H9 (cell line): Measurements from ENCODE around the gene MALT1. TPM values are rescaled to one million over a fixed set of nuclear protein-coding genes. Genes with fewer than 3 reads are reported as not detected.
A peak's percentile ranks its signal among the peaks of the same experiment; 100 is the strongest.

Experiments
- DNase-seq: peaks from one replicate; pipeline ENCODE4 v3.0.0-alpha.2; 2017
- H2AFZ ChIP-seq: one replicate; pipeline ENCODE4 v1.6.1; 2013; ENCODE audit warnings: mild to moderate bottlenecking, low read length, control low read depth, moderate library complexity
- H2AK5ac ChIP-seq: 2 replicates; pipeline ENCODE4 v1.6.1; 2013; ENCODE audit warnings: low read length, control low read depth, mixed read lengths; ENCODE audit not compliant: insufficient read length
- H2BK120ac ChIP-seq: one replicate; pipeline ENCODE4 v1.6.1; 2013; ENCODE audit warnings: low read depth, mild to moderate bottlenecking, low read length, control low read depth, inconsistent platforms; ENCODE audit not compliant: poor library complexity, severe bottlenecking
- H2BK12ac ChIP-seq: 2 replicates; pipeline ENCODE4 v1.6.1; 2013; ENCODE audit warnings: low read length, control low read depth, mixed read lengths, low read depth; ENCODE audit not compliant: insufficient read length
- H2BK15ac ChIP-seq: 2 replicates; pipeline ENCODE4 v1.6.1; 2013; ENCODE audit warnings: low read depth, low read length, control low read depth
- H2BK20ac ChIP-seq: one replicate; pipeline ENCODE4 v1.6.1; 2013; ENCODE audit warnings: low read depth, mild to moderate bottlenecking, low read length, control low read depth, inconsistent platforms; ENCODE audit not compliant: poor library complexity, severe bottlenecking
- H2BK5ac ChIP-seq: 2 replicates; pipeline ENCODE4 v1.6.1; 2013; ENCODE audit warnings: low read length, control low read depth, mixed read lengths; ENCODE audit not compliant: insufficient read length
- H3K14ac ChIP-seq: 2 replicates; pipeline ENCODE4 v1.6.1; 2013; ENCODE audit warnings: low read length, control low read depth; ENCODE audit not compliant: insufficient read depth
- H3K18ac ChIP-seq: 2 replicates; pipeline ENCODE4 v1.6.1; 2013; ENCODE audit warnings: low read depth, mild to moderate bottlenecking, mixed read lengths, low read length, control low read depth; ENCODE audit not compliant: insufficient read length
- H3K23ac ChIP-seq: 2 replicates; pipeline ENCODE4 v1.6.1; 2013; ENCODE audit warnings: low read length, control low read depth, mixed read lengths, low read depth; ENCODE audit not compliant: insufficient read length
- H3K23me2 ChIP-seq: 2 replicates; pipeline ENCODE4 v1.6.1; 2013; ENCODE audit warnings: low read depth, mild to moderate bottlenecking, mixed read lengths, low read length, control low read depth; ENCODE audit not compliant: insufficient read length, poor library complexity, severe bottlenecking
- H3K27ac ChIP-seq: 2 replicates; pipeline ENCODE4 v1.5.1; 2013; ENCODE audit warnings: low read length, control low read depth, mixed read lengths, low read depth; ENCODE audit not compliant: insufficient read length
- H3K27me3 ChIP-seq: 2 replicates; pipeline ENCODE4 v1.6.1; 2013; ENCODE audit warnings: low read length, control low read depth, inconsistent platforms; ENCODE audit not compliant: insufficient read depth
- H3K4ac ChIP-seq: 2 replicates; pipeline ENCODE4 v1.6.1; 2013; ENCODE audit warnings: low read depth, mild to moderate bottlenecking, control low read depth, inconsistent platforms, low read length, moderate library complexity
- H3K4me1 ChIP-seq: 2 replicates; pipeline ENCODE4 v1.6.1; 2013; ENCODE audit warnings: low read length, control low read depth, inconsistent platforms; ENCODE audit not compliant: insufficient read depth
- H3K4me2 ChIP-seq: 2 replicates; pipeline ENCODE4 v1.6.1; 2013; ENCODE audit warnings: low read length, control low read depth, mixed read lengths; ENCODE audit not compliant: insufficient read length, insufficient read depth
- H3K56ac ChIP-seq: 2 replicates; pipeline ENCODE4 v1.6.1; 2013; ENCODE audit warnings: low read depth, mild to moderate bottlenecking, mixed read lengths, low read length, control low read depth; ENCODE audit not compliant: insufficient read length
- H3K79me1 ChIP-seq: 2 replicates; pipeline ENCODE4 v1.6.1; 2013; ENCODE audit warnings: low read depth, mild to moderate bottlenecking, moderate library complexity, low read length, control low read depth, inconsistent platforms; ENCODE audit not compliant: insufficient read depth, poor library complexity, severe bottlenecking
- H3K79me2 ChIP-seq: 2 replicates; pipeline ENCODE4 v1.6.1; 2013; ENCODE audit warnings: low read length, control low read depth, inconsistent platforms; ENCODE audit not compliant: insufficient read depth
- H3K9ac ChIP-seq: 2 replicates; pipeline ENCODE4 v1.6.1; 2013; ENCODE audit warnings: low read length, control low read depth, mixed read lengths; ENCODE audit not compliant: insufficient read length; ENCODE audit errors: extremely low read depth
- H3K9me3 ChIP-seq: one replicate; pipeline ENCODE4 v1.6.1; 2013; ENCODE audit warnings: low read depth, low read length, inconsistent platforms; ENCODE audit not compliant: control insufficient read depth
- H3T11ph ChIP-seq: one replicate; pipeline ENCODE4 v1.6.1; 2013; ENCODE audit warnings: mild to moderate bottlenecking, low read length, control low read depth, inconsistent platforms
- H4K20me1 ChIP-seq: one replicate; pipeline ENCODE4 v1.6.1; 2013; ENCODE audit not compliant: control insufficient read depth, insufficient read length, insufficient read depth
- H4K5ac ChIP-seq: 2 replicates; pipeline ENCODE4 v1.6.1; 2013; ENCODE audit warnings: low read depth, mild to moderate bottlenecking, mixed read lengths, low read length, control low read depth; ENCODE audit not compliant: insufficient read length
- H4K8ac ChIP-seq: replicated peaks from 2 replicates; pipeline ENCODE4 v1.6.1; 2013; ENCODE audit warnings: low read length, control low read depth, mixed read lengths, low read depth; ENCODE audit not compliant: insufficient read length
- H4K91ac ChIP-seq: 2 replicates; pipeline ENCODE4 v1.6.1; 2013; ENCODE audit warnings: low read depth, mild to moderate bottlenecking, moderate library complexity, mixed read lengths, low read length, control low read depth; ENCODE audit not compliant: insufficient read length
- H3K27ac Mint-ChIP-seq, 3 experiments: 2 replicates in 2 of 3; 3 replicates in 1 of 3; pipeline ENCODE4 v1.8.0; 2020 to 2021; ENCODE audit warnings: mixed read lengths in 3 of 3, mild to moderate bottlenecking in 1 of 3, moderate library complexity in 1 of 3
- H3K27me3 Mint-ChIP-seq: 2 replicates; pipeline ENCODE4 v1.8.0; 2021; ENCODE audit warnings: low read depth, mild to moderate bottlenecking, moderate library complexity, mixed read lengths
- H3K36me3 Mint-ChIP-seq, 3 experiments: 2 replicates in 2 of 3; 3 replicates in 1 of 3; pipeline ENCODE4 v1.8.0; 2020 to 2021; ENCODE audit warnings: low read depth in 3 of 3, mixed read lengths in 3 of 3; ENCODE audit not compliant: insufficient read depth in 1 of 3
- H3K4me1 Mint-ChIP-seq, 2 experiments: 2 replicates each; pipeline ENCODE4 v1.8.0; 2020; ENCODE audit warnings: mixed read lengths in 2 of 2
- H3K4me3 Mint-ChIP-seq, 2 experiments: 2 replicates in 1 of 2; 3 replicates in 1 of 2; pipeline ENCODE4 v1.8.0; 2020 to 2021; ENCODE audit warnings: mild to moderate bottlenecking in 2 of 2, mixed read lengths in 2 of 2, moderate library complexity in 1 of 2
- H3K9me3 Mint-ChIP-seq, 2 experiments: 2 replicates in 1 of 2; 3 replicates in 1 of 2; pipeline ENCODE4 v1.8.0; 2020; ENCODE audit warnings: mild to moderate bottlenecking in 2 of 2, mixed read lengths in 2 of 2, moderate library complexity in 1 of 2
- WGBS: extraction: QIAGEN DNeasy Blood & Tissue Kit; methylation state at CpG from one replicate; pipeline ENCODE4 v1.1.7; 2013; ENCODE audit warnings: missing lambda C conversion rate, low lambda C conversion rate, mixed read lengths; ENCODE audit not compliant: insufficient read length; ENCODE audit errors: extremely low coverage; 5-methylcytosine and 5-hydroxymethylcytosine counted together
- total RNA-seq: library from RNA; stranded (reverse); gene quantifications from 2 replicates; pipeline ENCODE4 v1.2.1, GENCODE V29; 2021
- TF ChIP-seq, protein P1 (sequence below): fragments of 200-600 bp; sonication (generic); conservative IDR thresholded peaks from 3 replicates; pipeline ENCODE4 v1.8.0; 2021; ENCODE audit warnings: antibody characterized with exemption, mild to moderate bottlenecking

Gene MALT1
- total RNA-seq, 1 experiment from 2014 or later = 18.1 TPM

DNA sequence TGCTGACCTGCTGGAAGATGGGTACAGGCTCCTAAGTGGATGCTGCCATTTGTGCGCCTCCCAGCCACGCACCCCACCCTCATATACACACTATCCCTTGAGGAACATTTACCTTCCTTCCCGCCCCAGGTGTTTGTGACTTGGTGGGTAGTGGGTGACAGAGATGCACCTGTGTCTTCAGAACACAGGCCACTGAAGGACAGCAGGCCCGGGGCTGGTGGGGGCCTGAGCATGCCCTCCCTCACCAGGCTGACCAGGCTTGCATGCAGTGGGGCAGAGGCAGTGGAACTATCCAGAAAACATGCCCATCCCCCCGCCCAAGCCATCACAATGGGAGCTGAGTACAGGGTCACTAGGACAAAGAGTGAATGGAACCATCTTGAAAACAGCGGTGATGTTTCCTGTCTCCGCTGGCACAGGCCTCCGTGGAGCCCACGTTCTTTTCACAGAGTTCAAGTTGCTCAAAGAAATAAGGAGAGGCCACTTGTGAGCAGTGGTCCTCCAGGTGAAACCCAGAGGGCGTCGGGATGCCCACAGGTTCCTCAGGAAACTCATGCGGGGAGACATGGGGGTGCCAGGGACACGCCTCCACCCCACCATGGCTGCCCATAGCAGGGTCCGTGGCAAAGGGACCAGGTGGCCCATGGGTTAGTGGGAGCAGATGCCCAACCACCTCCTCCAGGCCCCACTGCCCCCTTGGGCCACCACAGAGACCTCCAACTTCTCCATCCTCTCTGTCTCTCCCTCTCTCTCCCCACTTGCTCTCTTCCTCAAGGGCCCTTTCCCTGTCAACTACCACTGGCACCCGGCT lies 90.9 kb downstream of the MALT1 start:
- Histone ChIP-seq H2BK15ac (no peak overlapping the region), H3K56ac (no peak overlapping the region), H3K4me1 (no peaks in the 10 kb centered on the region), H3K27me3 (no peaks in the 10 kb centered on the region), H2AK5ac (no peak overlapping the region), H3K23ac (no peak overlapping the region), H3K14ac (no peak overlapping the region), H4K8ac (no peak overlapping the region), H3K4me2 (no peak overlapping the region), H3T11ph (no peak overlapping the region), H3K9ac (no peak overlapping the region), H3K4ac (no peak overlapping the region), H4K5ac (no peak overlapping the region), H2BK5ac (no peak overlapping the region), H3K79me2 (no peaks in the 10 kb centered on the region), H3K18ac (no peak overlapping the region), H3K9me3 (no peaks in the 10 kb centered on the region), H4K91ac (no peak overlapping the region), H2BK12ac (no peak overlapping the region), H4K20me1 (no peaks in the 10 kb centered on the region), H2AFZ (no peak overlapping the region), H3K27ac (no peak overlapping the region), H2BK20ac (no peak overlapping the region), H3K79me1 (no peaks in the 10 kb centered on the region), H2BK120ac (no peak overlapping the region), H3K23me2 (no peaks in the 10 kb centered on the region)
- H3K4me1 Mint-ChIP-seq = peaks cover 0 to 11% of the 10 kb centered on the region in 2 experiments; a peak in 3 of 4 replicates
- peaks cover 4% of the 10 kb centered on the region for H3K27me3 Mint-ChIP-seq
- peak; percentile 22 for DNase-seq
- no peaks in the 10 kb centered on the region for H3K9me3 Mint-ChIP-seq
- no CpG with 5 or more reads among the region's 15 CpGs for WGBS
- H3K36me3 Mint-ChIP-seq = no peaks in the 10 kb centered on the region
- H3K4me3 Mint-ChIP-seq = no peak overlapping the region
- TF ChIP-seq, protein P1, sequence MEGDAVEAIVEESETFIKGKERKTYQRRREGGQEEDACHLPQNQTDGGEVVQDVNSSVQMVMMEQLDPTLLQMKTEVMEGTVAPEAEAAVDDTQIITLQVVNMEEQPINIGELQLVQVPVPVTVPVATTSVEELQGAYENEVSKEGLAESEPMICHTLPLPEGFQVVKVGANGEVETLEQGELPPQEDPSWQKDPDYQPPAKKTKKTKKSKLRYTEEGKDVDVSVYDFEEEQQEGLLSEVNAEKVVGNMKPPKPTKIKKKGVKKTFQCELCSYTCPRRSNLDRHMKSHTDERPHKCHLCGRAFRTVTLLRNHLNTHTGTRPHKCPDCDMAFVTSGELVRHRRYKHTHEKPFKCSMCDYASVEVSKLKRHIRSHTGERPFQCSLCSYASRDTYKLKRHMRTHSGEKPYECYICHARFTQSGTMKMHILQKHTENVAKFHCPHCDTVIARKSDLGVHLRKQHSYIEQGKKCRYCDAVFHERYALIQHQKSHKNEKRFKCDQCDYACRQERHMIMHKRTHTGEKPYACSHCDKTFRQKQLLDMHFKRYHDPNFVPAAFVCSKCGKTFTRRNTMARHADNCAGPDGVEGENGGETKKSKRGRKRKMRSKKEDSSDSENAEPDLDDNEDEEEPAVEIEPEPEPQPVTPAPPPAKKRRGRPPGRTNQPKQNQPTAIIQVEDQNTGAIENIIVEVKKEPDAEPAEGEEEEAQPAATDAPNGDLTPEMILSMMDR = no peak
- no peak overlapping the region; a peak in 2 of 7 replicates for H3K27ac Mint-ChIP-seq
